ENCODE data around the gene GNG14.
A peak's percentile ranks its signal among the peaks of the same experiment; 100 is the strongest.
"Not testable (repeated sequence)": the region's sequence is repeated elsewhere in the genome, so short reads cannot be mapped to it uniquely, and the experiment has no call there.

Gene GNG14

DNA sequence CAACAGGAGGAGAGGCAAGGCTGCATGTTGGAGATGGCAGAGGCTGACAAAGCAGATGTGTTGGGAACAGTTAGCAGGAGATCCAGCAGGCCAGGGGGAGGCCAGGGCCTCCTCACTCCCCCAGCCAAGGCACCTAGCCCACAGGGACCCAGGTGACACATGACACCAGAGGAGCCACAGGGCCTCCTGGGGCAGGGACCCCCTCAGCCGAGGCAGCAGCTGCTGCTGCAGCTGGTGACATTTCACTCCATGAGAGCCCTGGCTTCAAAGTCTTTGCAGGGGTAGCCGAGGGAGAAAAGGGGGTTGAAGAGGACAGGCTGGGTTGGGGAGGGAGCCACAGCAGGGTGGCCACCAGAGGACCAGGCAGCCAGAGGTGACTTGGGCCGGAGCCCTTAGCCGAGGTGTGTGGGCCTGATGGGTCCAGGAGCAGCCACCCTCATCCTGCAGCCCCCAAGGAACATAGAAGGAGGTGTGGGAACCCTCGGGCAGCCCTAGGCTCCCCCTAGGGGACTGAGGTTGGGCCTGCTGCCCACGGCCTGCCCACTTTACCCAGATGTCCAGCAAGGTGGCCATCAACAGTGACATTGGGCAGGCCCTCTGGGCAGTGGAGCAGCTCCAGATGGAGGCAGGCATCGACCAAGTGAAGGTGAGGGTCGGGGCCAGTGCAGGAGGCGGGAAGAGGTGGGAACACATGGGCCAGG is at the start of gene GNG14:
Gene GNG14 (plus strand): TSS at position 503 of the 701 bp plus-strand sequence. CDS start 51 bp downstream, at position 554.
- DNase-seq: no peak

DNA sequence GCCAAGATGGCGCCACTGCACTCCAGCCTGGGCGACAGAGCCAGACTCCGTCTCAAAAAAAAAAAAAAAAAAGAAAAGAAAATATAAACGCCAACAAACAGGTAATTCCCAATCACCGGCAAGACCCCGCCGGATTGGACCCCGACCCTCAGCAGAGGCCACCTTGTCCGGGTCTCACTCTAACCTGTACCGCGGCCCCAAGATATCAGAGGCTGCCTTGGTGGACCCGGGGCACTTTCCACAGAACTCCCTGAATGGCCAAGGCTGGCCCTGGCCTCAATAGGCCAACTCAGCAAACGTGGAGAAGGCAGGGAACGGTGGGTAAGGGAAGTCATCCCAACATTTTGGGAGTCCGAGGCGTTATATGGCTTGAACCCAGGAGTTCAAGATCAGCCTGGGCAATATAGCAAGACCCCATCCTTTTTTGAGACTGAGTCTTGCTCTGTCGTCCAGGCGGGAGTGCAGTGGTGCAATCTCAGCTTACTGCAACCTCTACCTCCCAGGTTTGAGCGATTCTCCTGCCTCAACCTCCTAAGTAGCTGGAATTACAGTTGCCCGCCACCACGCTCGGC is 49.1 kb upstream of the GNG14 start:
- no peak for DNase-seq

DNA sequence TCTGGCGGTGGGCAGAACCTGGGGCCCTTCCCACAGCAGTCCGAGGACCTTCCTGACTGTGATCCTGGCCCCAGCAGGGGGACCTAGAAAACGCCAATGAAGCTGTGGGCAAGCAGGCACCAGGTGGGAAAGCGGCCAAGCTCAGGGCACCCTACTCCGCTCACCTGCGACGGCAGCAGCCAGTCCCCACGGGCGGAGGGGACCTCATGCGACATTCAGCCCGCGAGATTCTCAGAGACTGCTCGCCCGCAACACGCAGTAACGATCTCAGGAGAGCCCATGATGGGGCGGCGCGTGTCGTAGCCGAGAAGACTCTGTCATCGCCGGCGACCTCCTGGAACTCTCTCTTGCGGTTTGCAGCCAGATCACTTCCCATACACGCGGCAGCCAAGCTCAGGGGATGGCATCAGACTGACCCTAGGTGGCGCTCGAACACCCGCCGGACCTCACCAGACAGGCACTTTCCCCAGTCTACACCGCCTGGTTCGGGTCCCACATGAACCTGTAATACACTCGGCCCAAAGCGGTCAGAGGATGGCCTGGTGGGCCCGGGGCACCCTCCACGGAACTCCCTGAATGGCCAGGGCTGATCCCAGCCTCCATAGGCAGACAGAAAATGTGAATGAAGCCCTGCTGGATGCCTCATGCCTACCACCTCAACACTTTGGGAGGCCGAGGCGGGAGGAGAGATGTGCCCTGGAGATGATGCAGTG is 47.7 kb upstream of the GNG14 start:
- DNase-seq: peak; percentile 86 to 87

DNA sequence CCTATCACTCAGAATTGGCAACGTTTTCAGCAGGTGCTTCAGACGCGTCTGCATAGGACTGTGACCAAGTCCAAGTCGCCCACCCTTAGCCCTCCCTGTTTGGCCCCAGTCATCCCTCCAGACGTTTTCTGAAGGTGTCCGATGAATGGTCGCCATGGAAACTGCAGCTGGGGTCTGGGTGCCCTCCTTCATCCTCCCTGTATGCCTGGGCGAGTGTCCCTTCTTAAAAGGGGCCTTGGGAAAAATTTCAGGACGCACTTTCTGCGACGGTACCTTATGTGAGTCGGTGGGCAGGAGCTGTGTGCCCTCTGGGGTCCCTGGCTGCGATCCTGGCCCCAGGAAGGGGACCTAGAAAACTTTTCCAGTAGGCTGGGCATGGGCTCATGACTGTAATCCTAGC is 46.3 kb upstream of the GNG14 start:
- DNase-seq: no peak

DNA sequence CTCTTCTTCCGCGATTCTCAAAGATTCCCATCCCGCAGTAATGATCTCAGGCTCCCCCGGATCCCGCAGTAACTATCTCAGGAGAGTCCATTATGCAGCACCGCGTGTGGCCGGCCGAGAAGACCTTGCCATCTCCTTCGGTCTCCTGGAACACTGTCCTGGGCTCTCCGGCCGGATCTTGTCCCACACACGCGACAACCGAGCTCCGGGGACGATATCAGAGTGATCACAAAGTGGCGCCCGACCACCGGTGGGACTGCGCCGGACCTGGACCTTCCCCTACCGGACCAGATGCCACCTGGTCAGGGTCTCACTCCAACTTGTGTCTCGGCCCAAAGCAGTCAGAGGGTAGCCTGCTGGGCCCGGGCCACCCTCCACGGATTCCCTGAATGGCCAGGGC is 45.3 kb upstream of the GNG14 start:
- DNase-seq: no peak

DNA sequence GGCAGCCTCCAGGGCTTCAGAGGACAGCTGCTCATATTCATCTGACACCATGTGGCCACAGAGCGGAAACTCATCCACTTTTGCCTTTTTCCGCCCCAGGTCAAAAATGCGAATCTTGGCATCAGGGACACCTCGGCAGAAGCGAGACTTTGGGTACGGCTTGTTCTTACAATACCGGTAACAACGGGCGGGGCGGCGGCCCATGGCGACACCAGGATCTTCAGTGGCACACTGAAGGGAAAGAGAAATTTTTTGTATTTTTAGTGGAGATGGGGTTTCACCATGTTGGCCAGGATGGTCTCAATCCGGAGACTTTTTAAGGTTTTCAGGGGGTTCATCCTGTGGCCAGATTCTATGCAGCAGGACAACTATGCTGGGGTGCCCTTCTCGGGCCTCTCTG is 44.1 kb upstream of the GNG14 start:
- not testable (repeated sequence) for DNase-seq

DNA sequence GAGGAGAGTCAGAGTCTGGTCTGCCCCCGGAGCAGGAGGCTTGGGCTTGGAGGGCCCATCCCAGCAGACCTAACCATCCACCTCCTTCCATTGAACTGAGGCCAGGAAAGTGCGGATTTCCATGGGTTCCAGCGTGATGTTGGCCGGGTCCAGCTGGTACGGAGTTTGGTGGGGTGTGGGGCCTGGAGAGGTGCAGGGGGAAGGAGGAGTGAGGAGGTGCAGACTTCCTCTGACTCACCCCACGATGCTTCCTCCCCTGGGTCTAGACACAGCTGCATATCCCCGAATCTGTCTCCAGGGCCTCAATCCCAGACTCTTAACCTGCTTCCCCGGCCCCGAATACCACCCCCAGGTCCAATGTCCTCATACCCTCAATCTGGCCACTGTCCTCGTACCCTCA is 41.2 kb upstream of the GNG14 start:
- DNase-seq: no peak

DNA sequence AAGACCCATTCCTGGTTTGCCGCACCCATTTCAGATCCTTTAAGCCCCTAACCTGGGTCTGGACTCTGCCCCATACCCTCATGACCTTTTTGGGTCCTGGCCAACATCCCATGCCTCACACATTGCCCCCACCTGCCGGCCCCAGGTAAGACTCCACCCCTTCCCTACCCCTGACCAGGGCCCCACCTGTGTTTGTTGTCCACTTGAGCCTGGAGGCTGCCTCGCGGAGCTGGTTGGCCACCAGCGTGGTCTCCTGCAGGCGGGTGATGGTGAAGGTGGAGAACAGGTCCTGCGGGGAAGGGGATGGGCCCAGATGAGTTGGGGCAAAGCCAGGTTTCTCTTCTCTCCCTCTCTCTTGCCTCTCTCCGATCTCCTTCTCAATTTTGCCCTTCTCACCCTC is 40.8 kb upstream of the GNG14 start:
- DNase-seq: no peak

DNA sequence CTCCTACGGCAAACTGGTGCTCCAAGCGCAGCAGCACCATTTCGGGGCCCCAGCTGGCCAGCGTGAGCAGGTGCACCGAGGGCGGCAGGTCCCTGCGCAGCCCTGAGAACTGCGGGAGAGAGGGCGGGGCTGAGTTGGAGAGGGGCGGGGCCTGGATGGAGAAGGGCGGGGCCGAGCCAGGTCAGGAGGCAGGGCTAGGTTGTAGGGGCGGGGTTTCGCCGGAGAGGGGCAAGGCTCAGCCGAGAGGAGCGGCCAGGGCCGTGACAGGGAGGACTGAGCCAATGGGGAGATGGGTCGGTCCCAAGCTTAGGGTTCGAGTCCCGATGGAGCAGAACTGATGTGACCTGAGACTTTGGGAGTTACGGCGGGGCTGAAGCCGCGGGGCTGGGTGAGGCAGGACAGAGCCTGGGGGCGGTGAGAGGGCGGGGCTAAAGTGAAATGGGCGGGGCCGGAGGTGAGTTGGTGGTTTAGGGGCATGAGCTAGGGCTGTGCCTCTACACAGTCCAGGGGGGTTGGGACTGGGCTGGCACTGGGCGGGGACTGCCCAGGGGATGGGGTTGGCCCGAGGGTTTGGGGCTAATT is 40.2 kb upstream of the GNG14 start:
- DNase-seq: no peak

DNA sequence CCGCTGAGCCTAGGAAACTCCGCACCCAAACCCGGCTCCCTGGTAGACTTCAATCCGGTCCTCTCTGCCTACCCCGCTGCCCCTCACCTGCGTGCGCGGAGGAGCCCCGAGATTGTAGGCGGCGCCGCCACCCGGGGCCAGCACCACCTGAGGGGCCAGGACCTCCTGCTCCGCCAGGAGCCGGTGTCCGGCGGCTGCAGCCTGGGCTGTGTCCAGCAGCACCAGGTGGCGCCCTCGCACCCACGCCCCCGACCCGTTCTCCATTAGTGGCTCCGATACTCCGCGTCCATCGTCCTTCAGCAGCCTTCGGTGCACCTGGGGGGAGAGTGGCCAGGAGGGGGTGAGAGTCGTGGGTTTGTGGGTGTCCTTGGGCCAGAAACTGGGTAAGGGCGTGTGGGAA is 39.7 kb upstream of the GNG14 start:
- DNase-seq: no peak

DNA sequence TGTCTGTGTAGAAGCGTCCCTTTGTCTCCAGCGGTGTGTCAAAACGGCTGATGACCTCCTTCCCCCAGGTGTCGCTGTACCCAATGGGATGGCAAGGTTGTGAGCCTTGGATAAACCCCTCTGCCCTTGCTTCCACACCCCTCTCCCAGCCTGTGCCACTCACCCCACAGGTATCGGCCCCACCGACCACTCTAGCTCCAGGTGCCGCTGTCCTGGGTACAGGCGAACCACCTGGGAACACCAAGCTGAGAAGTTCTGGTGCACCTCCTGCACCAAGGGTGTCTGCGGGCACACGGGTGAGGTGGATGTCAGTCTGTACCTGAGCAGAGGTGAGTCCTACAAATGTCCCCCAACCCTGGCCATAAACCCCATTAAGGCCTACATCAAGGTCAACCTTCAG is 37.9 kb upstream of the GNG14 start:
- DNase-seq: no peak

DNA sequence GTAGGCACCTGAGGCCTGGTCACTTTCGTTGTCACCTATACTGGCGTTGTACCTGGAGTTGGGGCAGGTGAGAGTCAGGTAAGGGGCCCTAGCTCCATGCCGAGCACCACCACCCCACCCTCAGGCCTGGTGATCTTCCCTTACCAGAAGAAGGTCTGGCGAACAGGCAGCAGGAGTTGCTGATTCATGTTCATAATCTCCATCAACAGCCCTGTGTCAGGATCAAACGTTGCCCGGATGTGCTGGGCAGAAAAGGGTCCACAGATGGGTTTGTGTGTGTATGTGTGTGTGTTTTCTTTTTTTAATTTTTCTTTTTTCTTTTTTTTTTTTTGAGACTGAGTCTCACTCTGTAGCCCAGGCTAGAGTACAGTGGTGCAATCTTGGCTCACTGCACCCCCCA is 35.6 kb upstream of the GNG14 start:
- DNase-seq: no peak

DNA sequence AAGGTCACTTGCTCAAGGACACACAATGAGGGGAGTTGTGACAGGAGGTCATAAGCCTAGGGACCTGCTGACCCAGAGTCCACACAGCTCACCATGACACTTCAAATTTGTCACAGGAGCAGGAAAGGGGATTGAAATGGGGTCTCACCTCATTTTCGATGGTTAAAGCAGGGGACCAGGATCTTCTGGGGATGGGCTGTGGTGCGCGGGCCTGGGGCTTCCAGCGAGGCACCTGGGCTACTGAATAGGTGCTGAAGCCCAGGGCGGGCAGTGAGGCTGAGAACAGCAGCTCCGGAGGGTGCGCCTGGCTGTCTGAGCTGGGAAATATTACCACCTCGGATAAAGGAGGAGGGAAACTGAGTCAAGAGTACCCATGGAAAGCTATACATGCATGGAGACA is 32.3 kb upstream of the GNG14 start:
- DNase-seq: no peak

DNA sequence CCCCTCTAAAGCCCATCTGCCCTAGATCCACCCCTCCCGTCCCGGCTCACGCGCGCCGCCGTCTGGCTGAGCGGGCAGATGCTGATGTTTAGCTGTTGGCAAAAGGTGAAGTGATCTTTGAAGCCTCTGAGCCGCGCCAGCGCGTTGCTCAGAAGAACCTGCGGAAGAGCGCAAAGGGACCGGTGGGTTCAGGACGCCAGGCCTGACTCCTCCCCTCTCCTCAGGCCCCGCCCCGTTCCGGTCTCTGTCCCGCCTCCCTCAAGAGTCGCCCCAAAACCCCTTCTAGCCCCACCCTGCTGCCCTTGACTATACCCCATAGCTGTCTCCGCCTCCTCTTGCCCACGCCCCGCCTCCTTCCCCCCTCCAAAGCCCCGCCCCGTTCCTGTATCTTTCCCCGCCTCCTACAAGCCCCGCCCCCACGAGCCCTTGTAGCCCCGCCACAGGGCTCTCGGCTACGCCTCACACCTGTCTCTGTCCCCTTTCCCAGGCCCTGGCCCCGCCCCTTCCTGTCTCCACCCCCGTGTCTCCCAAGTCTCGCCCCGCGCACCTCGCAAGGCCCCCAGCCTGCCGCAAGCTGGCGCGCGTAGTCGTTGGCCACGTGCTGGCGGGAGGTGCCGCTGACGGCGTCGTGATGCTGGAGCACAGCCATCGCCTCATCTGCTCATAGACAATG is 30.8 kb upstream of the GNG14 start:
- DNase-seq: no peak

DNA sequence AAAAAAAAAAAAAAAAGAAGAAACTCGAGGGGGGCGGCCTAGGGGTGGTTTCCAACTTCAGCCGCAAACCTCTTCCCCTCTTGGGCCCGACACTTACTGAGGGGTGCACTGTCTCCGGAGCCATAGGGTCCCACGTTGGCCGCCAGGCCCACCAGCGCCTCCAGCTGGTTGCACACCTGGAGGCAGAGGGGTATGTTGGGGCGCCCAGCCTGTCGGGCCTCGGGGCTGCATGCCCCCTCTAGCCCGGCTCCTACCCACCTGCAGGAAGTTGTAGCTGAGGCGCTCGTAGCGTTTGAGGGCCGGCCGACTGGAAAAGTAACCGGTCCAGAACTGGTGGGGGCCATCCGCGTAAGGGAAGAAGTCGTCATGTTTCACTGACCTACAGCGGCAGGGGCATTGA is 29.8 kb upstream of the GNG14 start:
- DNase-seq: no peak

DNA sequence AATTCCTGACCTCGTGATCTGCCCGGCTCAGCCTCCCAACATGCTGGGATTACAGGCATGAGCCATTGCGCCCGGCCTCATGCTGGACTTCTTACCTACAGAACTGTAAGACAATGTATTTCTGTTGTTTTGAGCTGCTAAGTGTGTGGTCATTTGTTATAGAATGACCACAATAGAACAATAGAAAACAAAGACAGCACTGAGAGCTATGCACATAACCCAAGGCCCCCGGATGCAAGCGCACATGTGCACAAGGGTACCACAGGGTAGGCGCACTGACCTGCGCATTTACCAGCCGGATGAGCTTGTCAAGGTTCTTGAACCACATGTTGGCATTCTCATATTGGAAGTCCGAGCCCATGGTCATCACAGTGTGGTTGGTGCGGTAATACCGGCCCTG is 26.8 kb upstream of the GNG14 start:
- DNase-seq: no peak

DNA sequence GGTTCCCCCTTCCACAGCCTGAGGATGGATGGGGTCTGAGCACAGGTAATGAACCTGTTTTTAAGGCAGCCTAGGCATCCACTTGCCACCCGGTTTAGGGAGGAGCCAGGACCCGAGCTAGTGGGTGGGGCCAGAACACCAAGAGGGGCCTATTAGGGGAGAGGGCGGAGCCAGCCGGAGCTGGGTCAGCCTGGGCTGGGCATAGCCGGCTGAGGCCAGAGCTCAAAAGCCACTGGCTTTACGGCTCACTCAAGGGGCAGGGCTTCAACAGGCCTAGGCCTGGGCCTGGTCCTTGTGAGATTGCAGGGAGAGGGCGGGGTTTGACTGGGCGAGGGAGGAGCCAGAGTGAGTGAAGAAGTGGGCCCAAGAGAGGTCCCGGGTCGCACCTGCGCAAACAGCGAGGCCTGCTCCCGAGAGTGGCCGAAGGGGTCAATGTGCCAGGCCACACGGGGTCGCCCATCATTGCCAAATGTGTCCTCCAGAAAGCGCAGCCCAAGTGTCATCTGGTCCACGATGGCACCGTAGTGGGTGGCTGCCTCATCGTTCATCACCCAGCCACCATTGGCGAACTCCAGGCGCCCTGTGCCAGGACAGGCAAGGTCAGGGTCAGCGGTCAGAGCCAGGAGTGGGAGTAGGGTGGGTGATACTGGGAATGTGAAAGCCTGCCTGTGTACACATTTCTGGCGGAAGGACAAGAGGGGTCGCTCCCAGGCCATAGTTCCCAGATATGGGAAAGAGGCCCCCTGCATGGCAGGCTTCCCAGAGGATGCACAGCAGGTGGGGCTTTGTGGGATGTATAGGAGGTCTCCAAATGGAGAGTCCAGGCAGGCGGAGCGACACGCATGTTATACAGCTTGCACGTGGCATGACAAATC is 23.2 kb upstream of the GNG14 start:
- DNase-seq: no peak

DNA sequence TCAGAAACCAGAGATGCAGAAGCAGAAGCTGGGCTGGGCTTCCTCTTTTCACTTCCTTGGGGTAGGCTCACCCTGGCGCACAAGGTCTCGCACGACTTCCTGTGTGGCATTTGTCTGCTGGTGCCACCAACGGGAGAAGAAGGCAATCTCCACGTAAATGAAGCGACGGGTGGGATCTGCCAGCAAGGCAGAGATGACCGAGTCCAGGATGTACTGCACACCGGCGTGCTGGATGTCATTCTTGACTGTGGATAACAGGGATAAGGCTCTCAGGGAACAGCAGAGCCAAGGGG is 22.6 kb upstream of the GNG14 start:
- DNase-seq: peak; percentile 41

DNA sequence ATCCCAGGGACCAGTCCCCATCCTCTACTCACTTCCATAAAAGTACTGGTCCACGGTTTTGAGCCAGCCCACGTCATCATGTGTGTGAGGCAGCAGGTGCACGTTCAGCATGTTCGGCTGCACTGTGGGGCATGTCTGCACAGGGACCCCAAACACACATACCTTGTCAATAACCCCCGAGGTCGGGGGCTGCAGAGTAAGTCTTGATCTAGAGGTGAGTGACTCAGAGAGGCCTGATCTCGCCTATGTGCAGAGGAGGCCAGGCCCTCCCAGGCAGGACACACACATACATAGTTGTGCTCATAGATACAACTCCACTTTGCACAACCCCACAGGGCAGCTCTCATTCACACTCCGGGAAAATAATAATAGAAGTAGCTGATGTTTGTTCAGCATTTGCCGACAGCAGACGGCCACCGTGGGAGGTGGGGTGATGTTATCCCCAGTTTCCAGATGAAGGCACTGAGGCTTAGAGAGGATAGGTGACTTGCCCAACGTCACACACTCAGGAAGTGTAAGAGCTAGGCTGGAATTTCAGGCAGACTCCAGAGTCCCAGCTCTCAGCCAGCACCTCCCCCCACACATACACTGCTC is 22.0 kb upstream of the GNG14 start:
- DNase-seq: no peak

DNA sequence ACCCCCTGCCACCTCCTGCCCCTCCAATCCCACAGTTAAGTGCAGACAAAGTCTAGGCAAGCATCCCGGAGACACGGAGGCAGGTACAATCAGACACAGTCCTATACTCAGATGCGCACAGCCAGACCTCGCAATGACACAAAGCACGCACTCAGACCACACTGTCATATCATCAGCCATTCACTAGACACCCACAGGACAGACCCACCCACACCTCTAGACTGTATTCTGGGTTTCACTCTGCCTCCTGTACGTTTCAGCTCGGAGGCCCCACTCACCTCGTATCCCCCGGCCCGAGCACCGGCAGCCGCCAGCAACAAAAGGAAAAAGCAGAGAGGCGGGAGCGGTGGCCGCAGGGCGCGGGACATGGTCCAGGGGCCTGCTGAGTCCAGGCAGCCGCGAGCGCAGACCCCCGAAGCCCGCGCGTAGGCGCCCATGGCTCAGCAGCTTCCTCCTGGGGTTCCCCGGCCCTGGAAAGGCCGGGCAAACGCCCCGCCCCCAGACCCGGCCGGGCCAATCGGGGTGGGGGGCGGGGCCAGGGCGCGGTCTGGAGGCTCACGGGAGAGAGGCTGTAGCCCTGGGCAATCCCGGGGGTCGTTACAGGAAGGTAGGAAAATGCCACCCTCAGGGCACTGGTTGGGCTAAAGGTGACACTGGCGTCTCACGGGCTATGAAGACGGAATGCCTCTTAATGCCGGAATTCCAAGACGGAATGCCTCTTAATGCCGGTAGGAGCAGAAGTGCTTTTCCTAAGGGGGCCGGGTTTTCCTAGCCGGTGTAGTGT is 21.3 kb upstream of the GNG14 start, which contains the start of the genes MAN2B1 and WDR83:
Gene MAN2B1 (minus strand): TSS at position 478 of the 784 bp plus-strand sequence. CDS start 41 bp downstream, at position 437.
Gene WDR83 (plus strand): TSS at position 543 of the 784 bp plus-strand sequence. CDS start 2,984 bp downstream, outside the sequence.
- DNase-seq: peak; percentile 72 to 75

DNA sequence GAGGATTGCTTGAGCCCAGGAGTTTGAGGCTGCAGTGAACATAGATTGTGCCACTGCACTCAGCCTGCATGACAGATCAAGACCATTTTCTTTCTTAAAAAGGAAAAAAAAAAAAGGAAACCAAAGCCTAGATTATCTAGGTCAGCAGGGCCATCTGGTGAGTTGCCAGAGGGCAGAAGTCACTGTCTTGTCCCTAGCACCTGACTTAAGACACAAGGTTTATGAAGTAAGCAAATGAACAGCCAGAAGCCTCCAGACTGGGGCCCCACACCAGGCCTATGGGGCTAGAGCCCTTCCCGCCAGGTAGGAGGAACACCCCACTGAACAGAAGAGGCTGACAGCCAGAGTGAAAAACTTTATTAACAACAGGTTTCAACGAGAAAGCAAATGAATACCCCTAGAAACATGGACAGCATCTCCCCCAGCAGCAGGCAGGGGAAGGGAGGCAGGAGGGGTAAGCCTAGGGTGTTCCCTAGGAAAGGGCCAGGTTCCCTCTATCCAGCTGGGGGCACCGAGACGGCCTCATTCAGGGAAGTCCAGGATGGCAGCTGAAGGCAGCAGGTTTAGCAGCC is 20.0 kb upstream of the GNG14 start:
- DNase-seq: no peak
